Stimulated activated naive CD8-positive, alpha-beta T cell treated with anti-CD3 and anti-CD28 coated beads, Interleukin-15, amount 100 ng/mL, for 72 hours (primary cell): ENCODE measurements around the gene MAP3K5.

Experiments
- ATAC-seq: fragments of 150-1000 bp; cut with Tn5 transposase; 2 replicates; pipeline ENCODE4 v1.10.0; 2021; ENCODE audit warnings: mild to moderate bottlenecking, moderate library complexity
- DNase-seq, 2 donors: peaks; one replicate each; pipeline ENCODE4 v3.0.0; 2021 to 2022
- H3K27ac Mint-ChIP-seq, 2 donors: one replicate each; pipeline ENCODE4 v1.8.0; 2022; ENCODE audit warnings: mild to moderate bottlenecking in 2 of 2, mixed read lengths in 2 of 2, moderate library complexity in 2 of 2
- H3K27me3 Mint-ChIP-seq: one replicate; pipeline ENCODE4 v1.8.0; 2022; ENCODE audit warnings: mixed read lengths
- H3K4me1 Mint-ChIP-seq: one replicate; pipeline ENCODE4 v1.8.0; 2022; ENCODE audit warnings: mild to moderate bottlenecking, mixed read lengths
- H3K4me3 Mint-ChIP-seq, 2 donors: one replicate each; pipeline ENCODE4 v1.8.0; 2022; ENCODE audit warnings: mild to moderate bottlenecking in 2 of 2, mixed read lengths in 2 of 2, moderate library complexity in 1 of 2
- H3K9me3 Mint-ChIP-seq, 2 donors: one replicate each; pipeline ENCODE4 v1.8.0; 2022; ENCODE audit warnings: mixed read lengths in 2 of 2

MAP3K5 gene

GRCh38 chr6:136527831-136528230, 264.4 kb downstream of the MAP3K5 start:
- Mint-ChIP-seq H3K4me1 (peaks cover 23% of the 10 kb centered on the region), H3K27me3 (peaks cover 21% of the 10 kb centered on the region), H3K27ac (no peak overlapping the region), H3K9me3 (no peaks in the 10 kb centered on the region), H3K4me3 (no peak overlapping the region)
- ATAC-seq = no peak
- DNase-seq = no peak

- DNase-seq (no peak), ATAC-seq (no peak)
- peak overlapping the region in 1 of 2 donors; percentile 77 for H3K4me3 Mint-ChIP-seq
- no peaks in the 10 kb centered on the region for H3K9me3 Mint-ChIP-seq
- no peak overlapping the region for H3K27ac Mint-ChIP-seq
- peaks cover 21% of the 10 kb centered on the region for H3K27me3 Mint-ChIP-seq
- peaks cover 23% of the 10 kb centered on the region for H3K4me1 Mint-ChIP-seq
These were observed 265.3 kb downstream of the MAP3K5 start for GRCh38 chr6:136526937-136527336.

- Mint-ChIP-seq H3K9me3 (no peaks in the 10 kb centered on the region), H3K27ac (peak overlapping the region in 1 of 2 donors; percentile 59), H3K4me3 (peak overlapping the region; percentile 14 to 77), H3K27me3 (peaks cover 17% of the 10 kb centered on the region), H3K4me1 (peaks cover 23% of the 10 kb centered on the region)
- ATAC-seq (peak; percentile 93), DNase-seq (peak in 1 of 2 donors; percentile 30)
These were observed 265.9 kb downstream of the MAP3K5 start for GRCh38 chr6:136526196-136526930.

- Mint-ChIP-seq H3K9me3 (no peaks in the 10 kb centered on the region), H3K4me1 (peaks cover 23% of the 10 kb centered on the region), H3K27me3 (peaks cover 10% of the 10 kb centered on the region), H3K27ac (no peak overlapping the region), H3K4me3 (peak overlapping the region in 1 of 2 donors; percentile 77)
- ATAC-seq (no peak), DNase-seq (no peak)
These were observed 266.6 kb downstream of the MAP3K5 start for GRCh38 chr6:136525586-136526195.

- peaks cover 10% of the 10 kb centered on the region for H3K27me3 Mint-ChIP-seq
- no peak overlapping the region for H3K4me3 Mint-ChIP-seq
- H3K4me1 Mint-ChIP-seq = peaks cover 23% of the 10 kb centered on the region
- H3K27ac Mint-ChIP-seq = no peak overlapping the region
- H3K9me3 Mint-ChIP-seq = no peaks in the 10 kb centered on the region
- no peak for DNase-seq
- peak; percentile 36 for ATAC-seq
These were observed 267.3 kb downstream of the MAP3K5 start for GRCh38 chr6:136524936-136525413.

- no peak for DNase-seq
- no peak for ATAC-seq
- Mint-ChIP-seq H3K9me3 (no peaks in the 10 kb centered on the region), H3K27me3 (peaks cover 10% of the 10 kb centered on the region), H3K4me3 (no peak overlapping the region), H3K4me1 (peaks cover 23% of the 10 kb centered on the region), H3K27ac (no peak overlapping the region)
These were observed 267.8 kb downstream of the MAP3K5 start for GRCh38 chr6:136524339-136524935.

- no peak for DNase-seq
- no peaks in the 10 kb centered on the region for H3K9me3 Mint-ChIP-seq
- peaks cover 10% of the 10 kb centered on the region for H3K27me3 Mint-ChIP-seq
- peaks cover 23% of the 10 kb centered on the region for H3K4me1 Mint-ChIP-seq
- ATAC-seq = no peak
- H3K27ac Mint-ChIP-seq = no peak overlapping the region
- H3K4me3 Mint-ChIP-seq = no peak overlapping the region
These were observed 269.1 kb downstream of the MAP3K5 start for GRCh38 chr6:136523196-136523595.

GRCh38 chr6:136522636-136523035, 269.6 kb downstream of the MAP3K5 start:
- Mint-ChIP-seq H3K27ac (no peak overlapping the region), H3K4me1 (peaks cover 23% of the 10 kb centered on the region), H3K4me3 (no peak overlapping the region), H3K9me3 (no peaks in the 10 kb centered on the region), H3K27me3 (peaks cover 10% of the 10 kb centered on the region)
- no peak for ATAC-seq
- no peak for DNase-seq

GRCh38 chr6:136521911-136522310, 270.4 kb downstream of the MAP3K5 start:
- Mint-ChIP-seq H3K4me3 (no peak overlapping the region), H3K27ac (no peak overlapping the region), H3K4me1 (peaks cover 19% of the 10 kb centered on the region), H3K27me3 (peaks cover 10% of the 10 kb centered on the region), H3K9me3 (no peaks in the 10 kb centered on the region)
- DNase-seq = no peak
- no peak for ATAC-seq

- Mint-ChIP-seq H3K4me1 (peaks cover 14% of the 10 kb centered on the region), H3K4me3 (no peak overlapping the region), H3K9me3 (no peaks in the 10 kb centered on the region), H3K27ac (no peak overlapping the region), H3K27me3 (peaks cover 8% of the 10 kb centered on the region)
- ATAC-seq (no peak), DNase-seq (no peak)
These were observed 270.9 kb downstream of the MAP3K5 start for GRCh38 chr6:136521427-136521826.

GRCh38 chr6:136520517-136520916, 271.8 kb downstream of the MAP3K5 start:
- Mint-ChIP-seq H3K27me3 (peaks cover 7% of the 10 kb centered on the region), H3K4me1 (peaks cover 7% of the 10 kb centered on the region)
- no peak for ATAC-seq

GRCh38 chr6:136517582-136517981, 274.7 kb downstream of the MAP3K5 start:
- Mint-ChIP-seq H3K9me3 (no peaks in the 10 kb centered on the region), H3K27ac (no peak overlapping the region), H3K27me3 (peaks cover 16% of the 10 kb centered on the region), H3K4me3 (no peak overlapping the region), H3K4me1 (no peaks in the 10 kb centered on the region)
- ATAC-seq (no peak), DNase-seq (no peak)

More at GRCh38 chr6:136520517-136520916, 271.8 kb downstream of the MAP3K5 start:
- no peaks in the 10 kb centered on the region for H3K9me3 Mint-ChIP-seq
- no peak overlapping the region for H3K4me3 Mint-ChIP-seq
- no peak overlapping the region for H3K27ac Mint-ChIP-seq
- no peak for DNase-seq

- no peak for ATAC-seq
- no peak for DNase-seq
- H3K27ac Mint-ChIP-seq = no peak overlapping the region
- H3K9me3 Mint-ChIP-seq = no peaks in the 10 kb centered on the region
- no peaks in the 10 kb centered on the region for H3K4me1 Mint-ChIP-seq
- no peak overlapping the region for H3K4me3 Mint-ChIP-seq
- H3K27me3 Mint-ChIP-seq = peaks cover 16% of the 10 kb centered on the region
These were observed 275.3 kb downstream of the MAP3K5 start for GRCh38 chr6:136517002-136517401.

- Mint-ChIP-seq H3K4me1 (peaks cover 20% of the 10 kb centered on the region), H3K9me3 (no peaks in the 10 kb centered on the region), H3K4me3 (no peak overlapping the region), H3K27me3 (peaks cover 16% of the 10 kb centered on the region), H3K27ac (no peak overlapping the region)
- no peak for ATAC-seq
- DNase-seq = no peak
These were observed 277.7 kb downstream of the MAP3K5 start for GRCh38 chr6:136514591-136514990.

- Mint-ChIP-seq H3K4me3 (no peak overlapping the region), H3K4me1 (peaks cover 26% of the 10 kb centered on the region), H3K27me3 (peaks cover 16% of the 10 kb centered on the region), H3K27ac (no peak overlapping the region), H3K9me3 (no peaks in the 10 kb centered on the region)
- no peak for DNase-seq
- no peak for ATAC-seq
These were observed 280.4 kb downstream of the MAP3K5 start for GRCh38 chr6:136511926-136512325.

- DNase-seq = no peak
- no peak for ATAC-seq
- Mint-ChIP-seq H3K4me3 (no peak overlapping the region), H3K27ac (no peak overlapping the region), H3K27me3 (peaks cover 14% of the 10 kb centered on the region), H3K9me3 (no peaks in the 10 kb centered on the region), H3K4me1 (peaks cover 26% of the 10 kb centered on the region)
These were observed 280.9 kb downstream of the MAP3K5 start for GRCh38 chr6:136511397-136511796.
